GM12865 (cell line): Measurements from ENCODE around the gene NGEF.

Experiments
- DNase-seq: peaks from one replicate; pipeline ENCODE4 v3.0.0; 2010; ENCODE audit warnings: low read depth
- H3K4me3 ChIP-seq: 2 replicates; pipeline ENCODE4 v1.5.1; 2011; ENCODE audit warnings: mild to moderate bottlenecking, low read depth, low read length, control low read depth
- CTCF ChIP-seq: IDR thresholded peaks from 2 replicates; pipeline ENCODE4 v1.5.1; 2011; ENCODE audit warnings: low read length, control low read depth, low read depth, inconsistent platforms; ENCODE audit not compliant: insufficient read depth; ENCODE audit errors: missing control alignments

The NGEF gene

GRCh38 chr2:232882505-232883115, 130.4 kb downstream of the NGEF start:
- no peak for DNase-seq
- H3K4me3 ChIP-seq = no peak overlapping the region
- no peak for TF ChIP-seq CTCF

- no peak overlapping the region for H3K4me3 ChIP-seq
- no peak for DNase-seq
- no peak for TF ChIP-seq CTCF
Observed at GRCh38 chr2:232882085-232882484, 131.0 kb downstream of the NGEF start.

GRCh38 chr2:232880764-232881351, 132.2 kb downstream of the NGEF start:
- no peak for TF ChIP-seq CTCF
- DNase-seq = no peak
- H3K4me3 ChIP-seq = no peak overlapping the region

GRCh38 chr2:232879618-232880494, 133.2 kb downstream of the NGEF start:
- DNase-seq = no peak
- TF ChIP-seq CTCF = no peak
- H3K4me3 ChIP-seq = no peak overlapping the region

- no peak for DNase-seq
- H3K4me3 ChIP-seq = no peak overlapping the region
- TF ChIP-seq CTCF = no peak
Observed at GRCh38 chr2:232878855-232879617, 134.0 kb downstream of the NGEF start.

GRCh38 chr2:232877940-232878511, 135.0 kb downstream of the NGEF start:
- no peak for TF ChIP-seq CTCF
- no peak overlapping the region for H3K4me3 ChIP-seq
- DNase-seq = no peak
